ENCODE measurements around the gene GPX3.

GRCh38 chr5:151076616-151077015, 56.2 kb downstream of the GPX3 start:
- no peak for TF ChIP-seq POLR2AphosphoS5 (IDR thresholded peaks at IDR 0.05)
- TF ChIP-seq CTCF (IDR thresholded peaks at IDR 0.05) = no peak
- no peak for TF ChIP-seq POLR2A (IDR thresholded peaks at IDR 0.05)
- no peak for TF ChIP-seq EP300 (IDR thresholded peaks at IDR 0.05; ENCODE audit: low read depth)

Measured in transverse colon (tissue), 4 donors.